Epithelial cell of alveolus of lung (primary cell): ENCODE results near the gene ERF. TPM values are rescaled to one million over a fixed set of nuclear protein-coding genes. Genes with fewer than 3 reads are reported as not detected.

Source experiments
- total RNA-seq: library from RNA; depleted of rRNA; stranded (reverse); fragments of >200 nt; gene quantifications from 2 replicates; pipeline ENCODE4 v1.2.1, GENCODE V29; 2015

Gene ERF
- total RNA-seq: 54.2 and 58.3 TPM in 2 replicates

DNA sequence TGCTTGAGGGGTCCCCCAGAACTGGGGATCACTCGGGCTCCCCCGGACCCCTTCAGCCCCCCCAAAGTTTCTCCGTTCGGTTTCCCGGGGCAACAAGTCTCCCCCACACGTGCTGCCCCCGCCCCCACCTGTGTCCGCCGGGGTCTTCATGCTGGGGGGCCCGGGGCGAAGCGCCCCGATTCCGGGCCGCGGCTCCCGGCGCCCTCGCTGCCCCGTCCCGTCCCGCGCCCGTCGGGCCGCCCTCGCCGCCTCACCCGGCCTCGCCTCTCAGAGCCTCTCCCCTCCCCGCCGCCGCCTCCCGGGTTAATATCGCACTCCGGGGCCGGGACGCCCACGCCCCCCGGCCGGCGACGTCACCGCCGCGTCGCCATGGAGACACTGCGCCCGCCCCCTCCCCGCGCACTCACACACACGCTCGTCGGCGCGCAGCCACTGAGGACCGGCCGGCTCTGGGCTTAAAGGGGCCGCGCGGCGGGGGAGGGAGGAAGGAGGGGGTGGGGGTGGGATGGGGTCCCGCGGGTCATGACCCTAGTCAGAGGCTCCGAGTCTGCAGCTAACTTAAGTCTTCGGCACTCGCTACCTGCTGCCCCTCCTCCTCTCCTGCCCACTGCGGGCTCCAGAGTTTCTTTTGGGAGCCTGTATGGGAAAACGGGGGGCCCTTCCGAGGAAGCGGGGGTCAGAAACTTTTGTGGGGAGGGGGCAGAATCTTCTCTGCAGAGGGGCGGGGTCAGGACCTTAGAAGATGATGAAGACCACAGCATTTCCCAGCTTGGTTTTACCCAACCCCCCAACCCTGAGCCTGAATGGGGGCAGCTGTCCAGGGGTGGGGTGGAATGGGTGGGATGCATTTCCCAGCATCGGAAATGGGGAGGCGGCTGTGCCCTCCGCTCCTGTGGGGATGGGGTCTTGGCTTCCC, at the start of gene ERF:
ERF (minus strand) TSS at position 279 of the 916 bp plus-strand sequence; CDS start at position 150, 129 bp downstream.

DNA sequence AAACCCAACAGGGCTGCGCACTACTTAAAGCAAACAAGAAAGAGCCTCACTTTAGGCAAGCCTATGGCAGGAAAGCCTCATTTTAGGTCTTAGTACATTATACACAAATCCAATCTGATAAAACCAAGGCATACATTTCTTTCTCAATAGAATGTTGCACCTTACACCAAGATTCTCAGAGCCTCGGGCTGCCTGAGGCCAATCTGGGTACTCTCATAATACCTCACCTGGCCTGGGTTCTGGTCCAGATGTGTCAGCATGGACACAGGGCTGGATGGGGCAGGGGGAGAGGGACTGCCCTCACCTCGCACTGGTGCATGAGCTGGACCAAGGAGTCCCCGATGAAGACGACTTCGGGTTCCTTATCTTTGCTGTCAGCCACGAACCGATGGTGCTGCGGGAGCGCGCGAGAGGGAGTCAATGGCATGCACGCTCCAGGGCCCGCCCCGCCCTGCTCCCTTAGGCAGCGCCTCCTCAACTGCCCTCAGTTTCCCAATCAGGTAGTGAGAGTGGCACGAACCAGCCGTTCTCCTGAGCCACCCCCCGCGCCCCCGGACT, 46.8 kb upstream of the ERF start, which contains the start of gene PRR19:
PRR19 (plus strand) TSS at position 487 of the 558 bp plus-strand sequence. CDS start 7,453 bp downstream, outside the sequence.

DNA sequence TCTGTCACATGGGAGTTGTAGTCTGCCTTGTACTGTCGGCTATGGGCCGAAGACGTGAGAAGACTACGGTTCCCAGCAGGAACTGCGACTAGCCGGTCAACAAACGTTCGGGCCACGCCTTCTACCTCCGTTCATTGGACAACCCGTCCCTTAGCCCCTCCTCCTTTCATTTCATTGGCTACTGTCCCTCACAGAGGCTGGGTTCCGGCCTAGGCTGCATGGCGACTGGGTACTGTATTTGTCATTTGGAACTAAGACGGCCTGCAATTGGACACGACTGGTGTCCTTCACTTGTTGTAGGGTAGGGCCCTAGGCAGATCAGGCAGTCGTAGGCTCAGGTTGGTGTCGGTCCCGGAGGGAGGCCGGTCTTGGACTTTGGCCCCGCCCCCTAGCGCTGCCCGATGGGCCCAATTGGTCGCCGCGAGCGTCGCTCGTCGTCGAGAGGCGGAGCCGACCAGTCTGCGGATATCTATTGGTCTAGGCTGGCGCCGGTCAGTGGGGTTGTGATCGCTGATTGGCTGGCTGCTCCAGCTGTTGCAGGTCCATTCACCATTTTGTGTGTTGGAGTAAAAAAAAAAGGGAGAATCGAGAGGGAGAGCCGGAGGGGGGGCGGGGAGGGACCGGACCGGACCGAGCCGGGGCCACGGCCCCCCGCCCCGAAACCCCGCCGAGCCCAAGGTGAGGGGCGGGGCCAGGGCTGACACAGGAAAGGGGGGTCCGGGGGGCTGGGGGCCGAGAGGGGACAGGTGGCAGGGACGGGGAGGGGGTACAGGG, 14.0 kb upstream of the ERF start, which contains the start of gene CIC:
CIC (plus strand) TSS at position 549 of the 774 bp plus-strand sequence. CDS start 2,532 bp downstream, outside the sequence.

DNA sequence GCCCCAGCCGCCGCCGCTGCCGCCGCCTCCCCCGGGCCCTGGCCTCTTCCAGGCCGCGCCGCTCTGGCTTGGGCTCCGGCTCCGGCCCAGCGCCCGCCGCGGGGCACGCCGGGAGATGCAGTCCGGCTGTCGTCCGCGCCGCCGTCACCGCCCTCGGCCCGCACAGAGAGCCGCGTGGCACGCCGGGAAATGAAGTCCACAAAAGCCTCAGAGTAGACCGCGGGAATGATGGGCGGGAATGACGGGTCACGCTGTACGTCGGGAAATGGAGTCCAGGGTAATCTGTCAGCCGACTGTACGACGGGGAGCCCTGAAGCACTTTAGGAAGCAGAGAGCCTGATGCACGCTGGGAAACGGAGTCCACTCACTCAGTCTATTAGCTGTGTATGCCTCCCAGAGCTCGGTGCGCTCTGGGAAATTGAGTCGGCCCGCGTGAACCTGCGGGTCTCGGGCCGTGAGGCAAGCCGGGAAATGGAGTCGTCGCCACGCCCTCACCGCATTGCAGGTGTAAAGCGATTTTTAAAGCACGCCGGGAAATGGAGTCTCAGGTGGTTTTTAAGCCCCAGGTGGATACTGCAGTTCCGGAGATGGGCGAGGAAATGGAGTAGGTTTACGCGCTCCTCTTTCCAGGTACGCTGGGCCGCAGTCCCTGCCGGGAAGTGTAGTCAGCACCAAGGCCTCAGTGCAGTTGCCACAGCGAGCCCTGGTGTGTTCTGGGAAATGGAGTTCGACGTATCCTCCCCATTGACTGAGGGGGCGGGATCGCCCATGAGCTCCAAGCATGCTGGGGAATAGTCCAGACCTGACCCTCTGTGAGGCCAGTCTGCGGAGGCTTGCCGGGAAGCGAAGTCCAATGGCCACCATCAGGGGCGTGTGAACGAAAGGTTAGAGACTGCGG, 12.2 kb downstream of the ERF start, which contains the start of gene GSK3A:
GSK3A (minus strand) TSS at position 91 of the 898 bp plus-strand sequence. CDS start 137 bp downstream, outside the sequence.

DNA sequence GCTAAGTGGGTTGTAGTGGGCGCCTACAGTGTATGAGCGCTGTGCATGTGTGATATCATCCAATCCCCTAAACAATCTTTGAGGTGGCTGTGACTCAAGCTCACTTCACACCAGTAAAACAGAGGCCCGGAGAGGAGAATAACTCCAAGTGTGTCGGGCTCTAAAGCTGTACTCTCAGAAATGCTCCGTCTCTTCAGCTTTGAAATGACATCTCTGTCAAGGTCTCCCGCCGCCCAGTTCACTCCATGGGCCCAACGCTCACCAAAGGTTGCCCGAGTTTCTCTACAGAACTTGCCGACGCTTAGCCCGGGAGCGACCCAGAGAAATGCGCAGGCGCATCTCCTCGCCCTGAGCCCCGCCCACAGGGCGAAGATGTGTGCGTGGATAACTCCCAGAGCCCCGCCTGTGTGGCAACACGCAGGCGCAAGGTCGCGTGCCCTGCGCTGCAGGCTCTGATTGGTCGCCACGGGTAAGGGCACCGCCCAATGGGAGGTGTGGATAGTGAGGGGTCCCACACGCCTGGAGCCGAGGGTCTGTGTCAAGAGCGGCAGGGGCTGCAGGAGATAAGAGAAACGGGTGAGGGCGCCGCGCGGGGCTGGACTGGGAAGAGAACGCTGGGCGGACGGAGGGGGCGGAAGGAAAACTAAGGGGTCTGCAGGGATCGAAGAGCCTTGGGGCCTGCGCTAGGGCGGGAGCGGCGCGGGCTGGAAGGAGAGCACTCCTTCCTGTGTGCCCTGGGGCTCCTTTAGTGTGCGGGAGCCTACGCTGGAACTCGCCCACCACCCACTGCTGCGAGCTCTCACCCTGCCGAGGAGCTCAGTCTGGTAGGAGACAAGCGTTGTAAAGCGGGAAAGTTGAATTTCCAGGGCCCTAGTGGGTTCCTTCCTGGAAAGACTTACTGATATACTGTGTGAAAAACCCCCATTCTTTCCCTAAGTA, 34.8 kb downstream of the ERF start, which contains the start of gene ZNF526:
ZNF526 (plus strand) TSS at position 501 of the 939 bp plus-strand sequence. CDS start 4,092 bp downstream, outside the sequence.

DNA sequence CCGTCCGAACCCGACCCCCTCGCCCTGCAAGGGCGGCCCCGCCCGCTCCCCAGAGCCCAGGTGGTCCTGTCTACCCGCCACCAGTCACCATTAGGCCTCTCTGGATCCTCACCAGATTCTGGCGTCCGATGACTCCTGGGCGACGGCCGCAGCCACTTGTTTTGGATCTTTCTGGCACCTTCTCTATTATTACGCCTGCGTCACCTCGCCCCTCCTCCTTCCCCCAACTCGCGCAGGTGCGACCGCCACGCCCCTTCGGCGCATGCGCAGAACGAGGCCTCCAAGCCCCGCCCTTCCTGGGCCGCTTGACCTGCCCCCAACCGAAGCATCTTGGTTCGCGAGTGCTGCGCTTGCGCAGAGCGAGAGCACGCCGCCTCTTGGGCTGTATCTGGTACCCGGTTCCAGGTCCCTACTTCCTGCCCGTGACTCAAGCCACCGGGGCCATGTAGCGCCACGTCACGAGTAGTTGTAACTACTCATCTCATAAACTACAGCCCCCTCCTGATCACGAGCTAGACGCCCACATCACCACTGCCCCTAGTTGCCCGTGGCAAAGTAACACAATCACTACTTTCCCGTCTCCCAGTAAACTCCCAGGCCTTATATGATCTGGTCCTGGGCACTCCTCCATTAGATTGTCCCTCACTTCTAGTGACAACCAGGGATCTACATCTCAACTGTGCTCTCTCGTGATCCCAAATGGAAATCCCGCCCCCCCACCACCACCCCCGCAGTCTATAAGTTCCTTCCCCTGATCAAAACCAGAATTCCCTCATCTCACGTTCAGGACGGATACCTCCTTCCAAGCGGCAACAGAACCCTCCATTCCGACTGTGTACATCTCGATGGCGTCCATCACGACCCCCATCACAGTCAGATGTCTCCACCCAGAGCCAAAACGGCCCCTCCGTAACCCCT, 37.1 kb downstream of the ERF start, which contains the start of gene DEDD2:
DEDD2 (minus strand) TSS at position 158 of the 918 bp plus-strand sequence. CDS start 670 bp downstream, outside the sequence.

Other genes starting within 250 kb of the ERF start
- gene GRIK5, start 184.9 kb downstream of the ERF start, total RNA-seq: 0.39 and 2.6 TPM in 2 replicates
- gene ZNF574, start 179.0 kb downstream of the ERF start, total RNA-seq: 12.4 and 18.9 TPM in 2 replicates
- 0.32 and 5.0 TPM in 2 replicates for gene POU2F2, start 122.7 kb downstream of the ERF start, total RNA-seq
- 32.6 and 34.8 TPM in 2 replicates for gene DEDD2, start 37.5 kb downstream of the ERF start, total RNA-seq
- gene ZNF526, start 34.8 kb downstream of the ERF start, total RNA-seq: 8.8 and 10.6 TPM in 2 replicates
- 20.4 and 28.4 TPM in 2 replicates for gene GSK3A, start 12.5 kb downstream of the ERF start, total RNA-seq
- 29.5 and 39.0 TPM in 2 replicates for gene CIC, start 14.1 kb upstream of the ERF start, total RNA-seq
- gene PRR19, start 47.0 kb upstream of the ERF start, total RNA-seq: 0.78 and 0.88 TPM in 2 replicates
- gene PAFAH1B3, start 47.5 kb upstream of the ERF start, total RNA-seq: 20.9 and 56.0 TPM in 2 replicates
- 0.24 TPM in 1 of 2 replicates, not detected in the other for gene TMEM145, start 58.2 kb upstream of the ERF start, total RNA-seq
- gene MEGF8, start 70.5 kb upstream of the ERF start, total RNA-seq: 25.6 and 44.4 TPM in 2 replicates
- gene CNFN, start 135.2 kb upstream of the ERF start, total RNA-seq: 1.8 TPM in 1 of 2 replicates, not detected in the other
- 3.9 and 8.0 TPM in 2 replicates for gene LIPE, start 172.3 kb upstream of the ERF start, total RNA-seq
- not detected in 2 replicates for gene CXCL17, start 187.8 kb upstream of the ERF start, total RNA-seq